Neural crest cell (in vitro differentiated cells): ENCODE results near the gene RET. TPM values are rescaled to one million over a fixed set of nuclear protein-coding genes. Genes with fewer than 3 reads are reported as not detected.

ENCODE experiments used
- DNase-seq: peaks from one replicate; pipeline ENCODE4 v3.0.0; 2021; ENCODE audit warnings: low read depth, mixed read lengths, low spot score
- H3K27ac Mint-ChIP-seq: one replicate; pipeline ENCODE4 v1.8.0; 2021; ENCODE audit warnings: mild to moderate bottlenecking, mixed read lengths; ENCODE audit not compliant: unreplicated experiment
- H3K27me3 Mint-ChIP-seq: 2 replicates; pipeline ENCODE4 v1.8.0; 2021; ENCODE audit warnings: low read depth, mild to moderate bottlenecking, mixed read lengths
- H3K36me3 Mint-ChIP-seq: 2 replicates; pipeline ENCODE4 v1.8.0; 2021; ENCODE audit warnings: low read depth, mild to moderate bottlenecking, mixed read lengths
- H3K4me1 Mint-ChIP-seq: 2 replicates; pipeline ENCODE4 v1.8.0; 2021; ENCODE audit warnings: mixed read lengths
- H3K4me3 Mint-ChIP-seq: one replicate; pipeline ENCODE4 v1.8.0; 2021; ENCODE audit warnings: mild to moderate bottlenecking, mixed read lengths
- H3K9me3 Mint-ChIP-seq: 2 replicates; pipeline ENCODE4 v1.8.0; 2021; ENCODE audit warnings: mixed read lengths
- CTCF ChIP-seq: fragments of 200-600 bp; sonication (generic); conservative IDR thresholded peaks from 2 replicates; pipeline ENCODE4 v1.5.0; 2021; ENCODE audit warnings: antibody characterized with exemption, mild to moderate bottlenecking
- total RNA-seq: library from RNA; stranded (reverse); gene quantifications from 2 replicates; pipeline ENCODE4 v1.2.1, GENCODE V29; 2021

The RET gene
- total RNA-seq, 1 donor from 2014 or later = 1.6 TPM

- no peaks in the 10 kb centered on the region for H3K27me3 Mint-ChIP-seq
- no peak overlapping the region for H3K27ac Mint-ChIP-seq
- no peaks in the 10 kb centered on the region for H3K9me3 Mint-ChIP-seq
- no peaks in the 10 kb centered on the region for H3K36me3 Mint-ChIP-seq
- TF ChIP-seq CTCF = no peak
- H3K4me1 Mint-ChIP-seq = peaks cover 17% of the 10 kb centered on the region
- H3K4me3 Mint-ChIP-seq = no peak overlapping the region
- no peak for DNase-seq
Observed at GRCh38 chr10:43122096-43122495, 45.2 kb downstream of the RET start.

- no peak for TF ChIP-seq CTCF
- no peak for DNase-seq
- H3K27ac Mint-ChIP-seq = no peak overlapping the region
- peaks cover 17% of the 10 kb centered on the region for H3K4me1 Mint-ChIP-seq
- no peaks in the 10 kb centered on the region for H3K36me3 Mint-ChIP-seq
- H3K27me3 Mint-ChIP-seq = peaks cover 2% of the 10 kb centered on the region
- H3K9me3 Mint-ChIP-seq = no peaks in the 10 kb centered on the region
- H3K4me3 Mint-ChIP-seq = no peak overlapping the region
Observed at GRCh38 chr10:43122826-43123225, 46.0 kb downstream of the RET start.

- H3K27ac Mint-ChIP-seq = no peak overlapping the region
- TF ChIP-seq CTCF = no peak
- no peaks in the 10 kb centered on the region for H3K9me3 Mint-ChIP-seq
- no peaks in the 10 kb centered on the region for H3K36me3 Mint-ChIP-seq
- peaks cover 17% of the 10 kb centered on the region for H3K4me1 Mint-ChIP-seq
- no peak overlapping the region for H3K4me3 Mint-ChIP-seq
- peaks cover 2% of the 10 kb centered on the region for H3K27me3 Mint-ChIP-seq
- no peak for DNase-seq
Observed at GRCh38 chr10:43123361-43124093, 46.7 kb downstream of the RET start.

- Mint-ChIP-seq H3K36me3 (no peaks in the 10 kb centered on the region), H3K27ac (no peak overlapping the region), H3K27me3 (peaks cover 2% of the 10 kb centered on the region), H3K9me3 (no peaks in the 10 kb centered on the region), H3K4me3 (no peak overlapping the region), H3K4me1 (peaks cover 17% of the 10 kb centered on the region)
- no peak for TF ChIP-seq CTCF
- DNase-seq = no peak
Observed at GRCh38 chr10:43124094-43124521, 47.2 kb downstream of the RET start.

- Mint-ChIP-seq H3K4me1 (peaks cover 17% of the 10 kb centered on the region), H3K27ac (no peak overlapping the region), H3K27me3 (peaks cover 2% of the 10 kb centered on the region), H3K4me3 (no peak overlapping the region), H3K9me3 (no peaks in the 10 kb centered on the region), H3K36me3 (no peaks in the 10 kb centered on the region)
- DNase-seq = no peak
- TF ChIP-seq CTCF = no peak
Observed at GRCh38 chr10:43124574-43125273, 47.9 kb downstream of the RET start.
